WI38 (cell line): ENCODE results near the gene ZSWIM5.
"Not testable (repeated sequence)": the region's sequence is repeated elsewhere in the genome, so short reads cannot be mapped to it uniquely, and the experiment has no call there.

Source experiments
- H3K4me3 ChIP-seq: 2 replicates; pipeline ENCODE4 v1.5.1; 2011; ENCODE audit warnings: low read depth, mild to moderate bottlenecking, control low read depth, low read length
- CTCF ChIP-seq: IDR thresholded peaks from 2 replicates; pipeline ENCODE4 v1.5.1; 2012; ENCODE audit warnings: low read depth, mild to moderate bottlenecking, control low read depth, low read length

Gene ZSWIM5

GRCh38 chr1:45008516-45008915, 197.9 kb downstream of the ZSWIM5 start:
- no peak overlapping the region for H3K4me3 ChIP-seq
- TF ChIP-seq CTCF: no peak

GRCh38 chr1:45008076-45008475, 198.3 kb downstream of the ZSWIM5 start:
- no peak overlapping the region for H3K4me3 ChIP-seq
- TF ChIP-seq CTCF: no peak

GRCh38 chr1:45007311-45007710, 199.1 kb downstream of the ZSWIM5 start:
- TF ChIP-seq CTCF: no peak
- H3K4me3 ChIP-seq: no peak overlapping the region

GRCh38 chr1:45005761-45006160, 200.6 kb downstream of the ZSWIM5 start:
- H3K4me3 ChIP-seq: no peak overlapping the region
- no peak for TF ChIP-seq CTCF

- no peak overlapping the region for H3K4me3 ChIP-seq
These were observed 202.0 kb downstream of the ZSWIM5 start for GRCh38 chr1:45004281-45004920.

GRCh38 chr1:45003741-45004140, 202.7 kb downstream of the ZSWIM5 start:
- no peak for TF ChIP-seq CTCF
- no peak overlapping the region for H3K4me3 ChIP-seq

More at GRCh38 chr1:45004281-45004920, 202.0 kb downstream of the ZSWIM5 start:
- no peak for TF ChIP-seq CTCF

GRCh38 chr1:45002650-45003645, 203.5 kb downstream of the ZSWIM5 start:
- no peak for TF ChIP-seq CTCF
- no peak overlapping the region for H3K4me3 ChIP-seq

GRCh38 chr1:45001576-45001975, 204.8 kb downstream of the ZSWIM5 start:
- H3K4me3 ChIP-seq: not testable (repeated sequence)
